Heart left ventricle (tissue), 13 donors: Measurements from ENCODE around the gene DNM3.

Source experiments
- POLR2A ChIP-seq, 2 donors: fragments of 450-650 bp; IDR thresholded peaks; one replicate each; pipeline ENCODE4 v1.6.1; 2017; ENCODE audit warnings: antibody characterized with exemption in 2 of 2, mild to moderate bottlenecking in 2 of 2, moderate library complexity in 2 of 2
- TF ChIP-seq, protein P1 (sequence below), 12 donors: fragments of 200-600 bp; sonication (generic) in 4 of 12; IDR thresholded peaks; one replicate each; pipeline versions ENCODE4 v1.5.0 to v1.8.0; 2018 to 2022; ENCODE audit warnings: antibody characterized with exemption in 12 of 12, mild to moderate bottlenecking in 5 of 12
- donor health status: ischemic (EF 13 %, LVEDD 7.1; RV severe dilation, severe dysfunction).
- donor health status: DM: no; HTN: yes; CAD: no.
- donor health status: DM: no; HTN: no; CAD: no.
- donor health status: ischemic (EF 25% LVEDD 6.9; RV normal size, moderate dysfunction).
- donor health status: ischemic (EF 25% LVEDD 5.7; RV mildly dilated, moderate dysfunction).
- donor health status: ischemic (EF 35%, LVEDD 5.7; RV mildly dilated, moderate dysfunction).
- donor health status: nonischemic (EF 11% LVEDD 7.7; RV severe dilation, severe dysfunction).
- donor health status: DM: yes; HTN: yes; CAD: no.
- donor health status: PGD.
- donor health status: ischemic (EF 29% LVEDD 5.4; RV normal size, mild dysfunction).
- donor health status: nonischemic (EF 23%, LVEDD 6.1; RV moderate dilation, normal function).

DNA sequence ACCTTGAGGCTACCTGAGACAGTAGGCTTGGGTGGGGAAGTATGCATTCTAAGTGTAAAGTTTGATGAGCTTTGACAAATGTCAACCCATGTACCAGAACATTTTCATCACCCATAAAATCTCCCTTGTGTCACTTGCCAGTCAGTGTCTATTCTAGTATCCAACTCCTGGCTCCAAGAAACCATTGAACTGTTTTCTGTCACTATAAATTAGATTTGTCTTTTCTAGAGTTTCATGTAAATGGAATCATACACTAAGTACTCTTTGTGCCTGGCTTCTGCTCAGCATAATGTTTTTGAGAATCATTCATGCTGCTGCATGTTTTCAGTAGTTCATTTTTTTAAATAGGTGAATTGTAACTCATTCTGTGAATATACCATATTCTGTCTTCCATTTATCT, 165.4 kb downstream of the DNM3 start:
- TF ChIP-seq, protein P1, sequence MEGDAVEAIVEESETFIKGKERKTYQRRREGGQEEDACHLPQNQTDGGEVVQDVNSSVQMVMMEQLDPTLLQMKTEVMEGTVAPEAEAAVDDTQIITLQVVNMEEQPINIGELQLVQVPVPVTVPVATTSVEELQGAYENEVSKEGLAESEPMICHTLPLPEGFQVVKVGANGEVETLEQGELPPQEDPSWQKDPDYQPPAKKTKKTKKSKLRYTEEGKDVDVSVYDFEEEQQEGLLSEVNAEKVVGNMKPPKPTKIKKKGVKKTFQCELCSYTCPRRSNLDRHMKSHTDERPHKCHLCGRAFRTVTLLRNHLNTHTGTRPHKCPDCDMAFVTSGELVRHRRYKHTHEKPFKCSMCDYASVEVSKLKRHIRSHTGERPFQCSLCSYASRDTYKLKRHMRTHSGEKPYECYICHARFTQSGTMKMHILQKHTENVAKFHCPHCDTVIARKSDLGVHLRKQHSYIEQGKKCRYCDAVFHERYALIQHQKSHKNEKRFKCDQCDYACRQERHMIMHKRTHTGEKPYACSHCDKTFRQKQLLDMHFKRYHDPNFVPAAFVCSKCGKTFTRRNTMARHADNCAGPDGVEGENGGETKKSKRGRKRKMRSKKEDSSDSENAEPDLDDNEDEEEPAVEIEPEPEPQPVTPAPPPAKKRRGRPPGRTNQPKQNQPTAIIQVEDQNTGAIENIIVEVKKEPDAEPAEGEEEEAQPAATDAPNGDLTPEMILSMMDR (IDR thresholded peaks at IDR 0.05): no peak
- TF ChIP-seq POLR2A (IDR thresholded peaks at IDR 0.05): no peak
